NCI-H1105 (cell line): ENCODE measurements around the gene B3GNT2.
A peak's percentile ranks its signal among the peaks of the same experiment; 100 is the strongest.
"Not testable (repeated sequence)": the region's sequence is repeated elsewhere in the genome, so short reads cannot be mapped to it uniquely, and the experiment has no call there.

ENCODE experiments used
- DNase-seq: peaks from one replicate; lab custom pipeline; 2025; lab: John Stamatoyannopoulos, UW

B3GNT2 gene

DNA sequence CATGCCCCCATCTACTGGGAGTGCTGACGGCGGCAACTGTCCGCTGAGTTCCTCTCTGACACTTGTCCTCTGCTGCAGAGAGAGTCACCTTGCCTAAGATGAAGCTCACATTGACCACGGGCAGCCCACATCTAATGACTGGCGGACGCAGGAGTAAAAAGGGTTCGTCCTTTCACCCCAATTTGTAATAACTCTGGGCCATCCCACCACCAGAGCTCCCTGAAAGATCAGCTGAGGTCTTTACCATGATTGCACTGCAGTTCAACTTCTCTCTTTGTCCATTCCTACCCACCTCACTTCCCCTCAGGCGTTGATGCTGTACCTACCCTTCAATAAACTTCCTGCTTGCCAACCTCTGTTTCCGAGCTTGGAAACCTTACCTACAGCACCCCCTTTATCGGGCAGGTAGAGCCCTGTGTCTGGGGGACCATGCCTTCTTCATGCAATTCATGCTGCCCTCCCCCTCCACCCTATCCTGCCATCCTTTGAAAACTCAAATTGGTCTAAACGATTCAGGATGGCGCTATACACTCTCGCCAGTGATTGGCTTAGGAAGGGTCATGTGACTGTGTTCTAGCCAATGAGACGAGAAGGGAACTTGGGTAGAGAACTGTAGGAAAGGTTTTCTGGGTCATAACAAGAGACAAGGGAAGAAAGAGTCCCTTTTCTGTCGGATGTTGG is 10.3 kb upstream of the B3GNT2 start:
- DNase-seq: no peak

DNA sequence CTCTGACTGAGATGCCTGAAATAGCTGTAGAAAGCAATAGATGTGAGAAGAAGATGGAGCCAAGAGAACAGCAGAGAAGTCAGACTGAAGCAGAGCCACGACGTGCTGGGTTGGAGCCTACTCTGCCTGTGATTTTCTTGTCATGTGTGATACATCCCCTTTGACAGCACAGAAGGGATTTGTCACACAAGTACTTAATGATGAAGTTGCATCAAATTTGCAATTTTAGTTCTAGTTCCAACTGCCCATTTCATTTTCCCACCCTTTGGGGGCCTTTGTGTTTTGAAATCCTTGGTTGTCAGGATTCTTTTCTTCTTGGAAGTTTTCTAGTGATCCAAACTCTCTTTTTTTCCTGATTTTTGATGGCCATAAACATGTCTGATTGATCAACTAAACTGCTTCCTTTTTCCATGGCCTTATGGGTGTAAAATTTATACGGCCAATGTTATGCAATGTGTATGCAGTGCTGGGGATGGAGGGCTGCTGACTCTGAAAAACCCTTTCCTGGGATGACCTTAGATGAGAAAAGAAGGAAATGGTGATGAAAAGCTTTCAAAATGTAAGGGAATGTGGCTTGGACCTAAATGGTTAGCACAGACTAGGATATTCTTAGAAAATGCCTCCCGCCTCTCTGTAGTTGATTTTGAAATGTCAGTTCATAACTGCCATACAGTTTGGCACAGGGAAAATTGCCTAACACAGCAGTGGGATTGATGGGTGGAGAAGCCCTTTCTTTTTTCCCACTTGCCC is 9.6 kb upstream of the B3GNT2 start:
- DNase-seq: no peak

DNA sequence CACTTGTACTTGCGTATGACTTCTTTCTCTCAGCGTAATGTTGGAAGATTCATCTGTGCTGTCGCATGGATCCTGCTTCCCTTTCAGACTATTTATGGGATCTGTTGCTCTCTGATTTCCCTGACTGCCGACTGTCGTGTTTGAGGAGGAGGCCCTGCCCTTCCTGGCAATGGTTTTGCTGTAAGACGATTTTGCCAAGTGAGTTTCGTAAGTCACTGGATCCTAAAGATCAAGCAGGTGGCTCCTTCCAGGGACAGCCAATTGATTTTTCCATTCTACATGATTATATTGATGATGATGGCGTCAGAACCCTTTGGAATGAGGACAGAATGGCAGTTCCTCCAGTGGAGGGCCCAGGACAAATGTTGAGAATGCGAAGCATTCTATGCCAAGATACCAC is 8.7 kb upstream of the B3GNT2 start:
- DNase-seq: no peak

DNA sequence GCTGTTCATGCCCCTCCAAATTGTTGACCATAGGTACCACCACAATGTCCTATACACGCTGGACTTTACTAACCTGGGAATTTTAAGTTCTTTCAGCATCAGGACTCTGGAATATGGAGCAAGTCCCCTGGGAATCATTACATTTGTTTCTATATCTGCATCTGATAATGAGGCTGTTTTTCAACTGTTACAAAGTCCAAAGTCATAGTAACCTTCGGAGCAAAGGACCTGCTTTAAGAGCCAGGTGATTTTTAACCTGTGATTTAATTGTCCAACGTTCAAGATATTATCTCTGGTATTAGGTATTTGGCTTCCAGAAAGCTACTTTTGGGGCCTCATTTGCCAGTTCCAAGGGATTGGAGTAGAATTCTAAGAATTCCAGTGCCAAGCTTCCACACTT is 7.5 kb upstream of the B3GNT2 start:
- DNase-seq: no peak

DNA sequence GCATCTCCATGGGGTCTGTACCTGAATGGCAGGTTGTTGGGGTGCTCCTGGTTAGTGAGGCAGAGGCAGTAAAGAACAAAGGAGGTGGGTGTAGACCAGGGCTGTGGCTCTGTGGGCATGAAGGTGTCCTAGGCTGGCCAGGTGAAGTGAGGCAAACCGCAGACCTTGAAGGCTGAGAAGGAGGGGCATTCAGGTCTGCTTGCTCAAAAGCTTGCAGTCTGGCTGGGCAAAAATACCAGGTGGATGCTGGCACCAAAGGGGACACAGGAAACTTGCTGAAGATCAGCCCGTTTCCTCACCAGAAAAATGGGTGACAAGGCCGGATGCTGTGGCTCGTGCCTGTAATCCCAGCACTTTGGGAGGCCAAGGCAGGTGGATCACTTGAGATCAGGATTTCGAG is 6.7 kb upstream of the B3GNT2 start:
- no peak for DNase-seq

DNA sequence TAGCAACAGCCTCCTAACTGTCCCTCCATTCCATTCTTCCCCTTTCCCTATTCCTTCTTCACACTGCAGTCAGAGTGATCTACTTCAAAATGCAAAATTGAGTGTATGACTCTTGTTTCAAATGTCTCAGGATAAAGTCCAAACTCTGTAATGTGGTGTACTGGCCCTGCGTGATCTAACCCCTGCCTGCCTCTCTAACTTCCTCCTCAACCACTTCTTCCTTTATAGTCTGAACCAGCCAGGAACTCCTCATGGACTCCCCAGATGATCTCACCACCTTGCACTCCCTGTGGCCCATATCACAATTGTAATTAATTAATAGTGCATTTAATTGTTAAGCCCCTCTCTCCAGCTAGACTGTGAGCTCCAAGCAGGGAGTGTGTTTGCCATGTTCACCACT is 3.1 kb upstream of the B3GNT2 start:
- no peak for DNase-seq

DNA sequence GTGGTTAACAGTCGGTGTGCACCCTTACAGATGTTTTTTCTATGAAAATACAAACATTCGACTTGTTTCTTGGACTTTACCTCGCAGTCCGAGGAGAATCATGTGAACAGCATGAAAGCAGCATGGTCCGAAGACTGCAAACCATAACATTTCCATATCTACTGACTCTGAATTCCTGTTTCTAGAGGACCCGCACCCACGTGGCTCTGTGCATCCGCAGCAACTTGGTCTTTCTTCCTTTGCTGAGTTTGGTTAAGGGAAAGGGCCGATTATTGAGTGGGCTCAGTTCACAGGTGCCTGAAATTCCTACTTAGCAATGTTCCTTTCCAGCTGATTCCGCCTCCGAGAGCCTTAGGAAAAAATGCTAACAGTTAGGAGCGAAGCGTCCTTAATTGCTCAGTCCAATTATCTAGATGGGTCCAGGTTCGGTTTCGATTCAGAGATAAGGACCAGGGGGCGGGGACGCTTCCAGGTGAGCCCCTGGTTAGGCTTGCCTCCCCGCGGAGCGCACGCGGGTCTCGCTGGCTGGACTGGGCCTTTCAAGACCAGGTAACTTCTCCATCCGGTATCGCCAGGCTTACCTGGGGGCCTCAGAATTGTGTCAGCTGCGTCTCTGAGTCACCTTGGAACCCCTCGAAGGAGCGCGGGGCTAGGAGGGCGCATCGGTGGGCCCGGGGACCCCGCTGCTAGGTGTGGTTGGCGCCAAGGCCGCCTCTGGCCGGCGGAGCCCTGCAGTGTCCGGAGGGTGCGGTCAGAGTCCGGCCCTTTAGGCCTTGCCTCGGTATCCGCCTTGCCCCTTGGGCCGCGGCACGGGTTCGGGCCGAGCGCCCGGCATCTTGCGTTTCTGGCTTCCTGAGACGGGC is 1.1 kb upstream of the B3GNT2 start:
- DNase-seq: no peak

DNA sequence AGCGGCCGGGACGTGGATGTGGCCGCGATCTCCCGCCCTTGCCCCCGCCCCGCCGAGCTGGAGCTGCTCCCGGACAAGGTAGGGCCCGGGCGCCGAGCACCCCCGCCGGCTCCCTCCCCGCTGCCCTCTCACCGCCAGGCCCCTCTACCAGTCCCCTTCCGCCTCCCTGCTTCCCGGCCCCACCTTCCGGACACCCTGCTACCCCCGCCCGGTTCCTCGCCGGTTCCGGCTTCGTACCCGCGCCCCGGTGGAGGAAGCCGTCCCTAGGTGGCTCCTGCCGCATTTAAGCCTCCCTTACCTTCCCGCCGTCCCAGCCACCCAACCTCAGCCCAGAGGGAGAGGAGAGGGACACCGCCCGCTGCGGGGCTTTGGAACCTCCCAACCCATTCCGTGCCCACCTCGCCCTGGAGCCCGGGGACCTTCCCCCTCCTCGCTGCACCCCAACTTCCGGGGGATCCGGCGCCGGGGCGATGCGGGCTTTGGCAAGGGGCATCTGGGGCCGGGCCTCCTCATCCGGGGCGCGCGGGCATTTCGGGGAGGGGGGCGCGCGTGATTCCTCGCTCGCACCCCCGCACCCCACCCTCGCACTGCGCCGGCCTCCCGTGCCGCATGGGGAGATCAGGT is 475 bp downstream of the B3GNT2 start:
- DNase-seq: peak; percentile 41

DNA sequence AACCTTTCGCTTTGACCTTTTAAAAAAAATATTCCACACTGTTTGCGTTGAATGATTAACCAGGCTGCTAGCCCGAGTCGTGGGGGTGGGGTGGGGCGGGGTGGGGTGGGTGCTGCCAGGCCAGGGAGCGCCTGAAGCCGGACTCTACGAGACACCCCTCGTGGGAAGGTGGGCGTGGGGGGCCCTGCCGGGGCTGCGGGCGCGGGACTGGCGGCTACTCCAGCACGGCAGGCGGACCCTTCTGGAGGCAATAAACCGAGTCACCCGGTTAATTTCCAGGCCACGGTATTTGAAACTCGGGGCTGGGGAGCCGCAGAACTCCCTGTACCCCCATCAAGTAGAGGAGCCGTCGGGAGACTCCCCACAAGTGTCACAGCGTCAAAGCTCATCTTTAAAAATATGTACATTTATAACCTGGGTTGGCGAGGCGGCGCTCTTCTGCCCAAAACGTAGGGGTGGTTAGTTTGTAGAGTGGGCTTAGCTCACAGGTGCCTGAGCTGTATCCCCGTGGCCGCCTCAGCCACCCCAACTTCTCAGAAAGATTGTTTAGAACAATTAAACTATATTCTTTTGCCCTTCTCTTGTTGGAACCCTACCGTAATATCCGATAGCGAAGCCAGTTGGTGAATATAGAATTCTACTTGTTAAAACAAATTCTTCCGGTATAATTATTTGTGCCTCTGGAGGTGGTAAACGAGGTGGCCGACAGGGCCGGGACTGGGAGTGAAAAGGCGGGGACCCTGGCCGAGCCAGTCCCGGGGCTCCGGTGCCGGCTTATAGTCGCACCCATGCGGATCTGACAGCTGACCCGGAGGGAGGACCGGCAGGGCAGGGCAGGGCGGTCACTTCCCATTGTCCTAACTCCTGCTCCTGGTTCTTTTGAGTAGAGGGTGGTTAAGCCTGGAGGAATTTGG is 1.4 kb downstream of the B3GNT2 start:
- no peak for DNase-seq

DNA sequence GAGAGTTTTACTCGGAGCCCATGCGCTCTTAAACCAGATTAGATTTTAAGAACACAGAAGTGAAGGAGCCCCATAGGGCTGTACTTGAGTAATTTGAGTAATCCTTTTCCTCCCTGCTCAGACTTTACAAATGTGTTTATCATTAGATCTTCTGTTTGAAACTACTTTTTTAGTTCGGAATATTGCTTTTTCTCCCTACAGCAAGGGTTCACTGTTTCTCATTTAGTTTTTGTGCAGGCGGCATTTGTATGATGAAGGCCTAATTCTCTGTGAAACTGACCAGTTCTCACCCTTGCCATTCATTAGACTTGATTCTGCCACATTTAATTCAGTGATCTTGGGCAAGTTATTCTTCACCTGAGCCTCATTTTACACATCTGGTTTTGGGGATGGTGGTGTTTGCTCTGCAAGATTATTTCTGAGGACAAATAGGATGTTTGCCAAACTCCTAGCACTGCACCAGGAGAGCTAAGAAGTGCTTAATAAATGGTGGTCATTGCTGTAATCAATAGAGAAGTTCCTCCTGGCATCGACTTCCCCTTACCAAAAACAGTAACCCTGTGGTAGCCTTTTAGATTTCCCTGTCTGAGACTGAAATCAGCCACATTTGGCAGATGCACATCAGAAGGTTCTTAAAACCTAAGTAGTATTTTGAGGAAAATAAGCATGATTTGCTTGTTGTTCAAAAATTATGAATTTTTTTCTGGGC is 2.2 kb downstream of the B3GNT2 start:
- no peak for DNase-seq

DNA sequence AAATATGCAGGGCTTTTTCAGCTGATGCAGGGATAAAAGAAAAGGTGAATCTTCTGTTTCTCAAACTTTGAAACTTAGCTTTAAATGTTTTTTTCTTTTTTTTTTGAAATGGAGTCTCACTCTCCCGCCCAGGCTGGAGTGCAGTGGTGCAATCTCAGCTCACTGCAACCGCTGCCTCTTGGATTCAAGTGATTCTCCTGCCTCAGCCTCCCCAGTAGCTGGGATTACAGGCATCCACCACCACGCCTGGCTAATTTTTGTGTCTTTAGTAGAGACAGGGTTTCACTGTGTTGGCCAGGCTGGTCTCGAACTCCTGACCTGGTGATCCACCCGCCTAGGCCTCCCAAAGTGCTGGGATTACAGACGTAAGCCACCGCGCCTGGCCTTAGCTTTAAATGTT is 2.9 kb downstream of the B3GNT2 start:
- not testable (repeated sequence) for DNase-seq

DNA sequence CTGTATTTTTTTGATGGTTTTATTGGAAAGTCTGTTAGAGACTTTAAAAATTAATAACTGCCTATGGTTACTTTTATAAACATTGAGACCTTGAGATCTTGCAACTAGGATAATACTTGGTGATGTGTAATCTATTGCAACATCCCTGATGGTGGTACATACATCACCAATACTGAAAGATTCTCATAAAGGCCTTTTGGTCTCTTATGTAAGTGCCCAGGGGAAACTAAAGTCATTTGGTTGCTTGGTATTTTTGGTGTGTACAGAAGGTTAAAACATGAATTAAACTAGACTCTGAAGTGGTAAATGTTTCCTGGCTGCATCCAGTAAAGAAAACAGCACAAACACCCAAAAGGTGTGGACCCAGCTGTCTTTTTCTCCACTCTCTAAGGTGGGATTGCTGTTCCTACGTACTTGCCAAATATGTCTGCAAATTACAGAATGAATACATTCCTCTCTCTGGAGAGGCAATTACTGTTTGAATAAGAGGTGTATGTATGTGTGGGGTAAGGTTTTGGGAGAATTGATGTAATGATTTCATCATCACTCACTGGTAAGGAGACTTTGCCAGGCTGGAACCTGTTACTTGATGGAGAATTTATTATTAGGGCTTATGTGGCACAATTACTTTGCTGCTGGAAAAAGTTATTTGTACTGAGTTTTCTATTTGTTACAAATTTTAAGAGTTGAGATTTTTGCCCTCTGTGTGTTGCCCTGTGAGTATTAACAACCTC is 3.6 kb downstream of the B3GNT2 start:
- peak; percentile 41 for DNase-seq

DNA sequence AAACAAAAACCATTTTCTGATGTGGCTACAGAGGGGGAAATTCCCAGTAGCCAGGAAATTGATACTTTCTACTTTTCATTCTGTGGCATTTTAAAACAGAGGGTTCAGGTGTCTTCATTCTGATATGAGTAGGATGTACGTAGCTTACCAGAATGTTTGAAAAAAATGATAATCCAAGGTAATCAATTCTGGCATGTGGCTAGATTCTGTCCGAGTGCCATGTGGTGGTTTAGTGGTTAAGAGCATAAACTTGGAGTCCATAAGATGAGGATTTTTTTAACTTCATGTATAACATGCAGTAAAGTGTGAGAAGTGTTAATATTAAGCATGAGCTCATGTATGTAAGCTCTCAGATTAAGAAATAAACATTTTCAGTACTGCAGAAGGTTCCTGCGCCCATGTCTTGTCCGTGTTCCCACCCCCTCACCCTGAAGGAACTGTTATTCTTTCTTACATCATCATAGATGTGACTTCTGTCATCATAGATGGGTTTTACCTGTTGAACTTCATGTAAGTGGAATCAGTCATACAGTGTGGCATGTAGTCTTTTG is 4.5 kb downstream of the B3GNT2 start:
- no peak for DNase-seq

DNA sequence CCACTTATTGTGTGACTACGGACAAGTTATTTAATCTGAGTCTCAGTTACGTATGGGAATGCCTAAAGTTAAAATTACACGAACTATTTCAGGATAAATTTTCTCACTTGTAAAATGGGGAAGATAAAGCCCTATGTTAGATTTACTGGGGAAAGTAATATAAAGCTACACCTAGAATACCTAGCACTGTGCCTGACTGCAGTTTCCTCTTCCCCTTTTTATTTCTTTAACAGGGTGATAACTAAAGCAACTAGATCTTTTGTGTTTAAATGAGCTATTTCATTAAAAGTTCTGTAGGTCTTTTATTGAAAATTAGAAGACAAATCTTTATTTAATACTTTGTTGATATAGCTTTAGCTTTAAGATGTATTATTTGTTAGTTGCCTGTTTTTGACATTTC is 5.0 kb downstream of the B3GNT2 start:
- peak; percentile 17 for DNase-seq

DNA sequence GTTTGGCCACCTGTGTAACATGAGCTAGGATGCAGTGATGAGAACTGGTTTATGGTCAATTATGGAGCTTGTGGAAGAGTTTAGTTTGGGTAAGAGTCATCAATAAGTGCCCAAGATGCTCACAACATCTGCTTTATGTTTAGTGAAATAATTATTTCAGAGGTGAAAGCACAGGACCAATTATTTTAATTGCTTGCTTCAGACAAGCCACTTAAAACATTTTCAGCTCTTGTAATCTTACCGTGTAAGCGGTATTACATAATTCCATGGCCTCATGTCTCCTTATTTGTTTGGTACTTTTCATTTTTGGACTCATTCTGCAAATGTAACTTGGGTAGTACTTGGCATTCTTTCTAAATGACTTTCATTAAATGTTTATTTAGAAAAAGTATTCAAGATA is 5.4 kb downstream of the B3GNT2 start:
- peak; percentile 87 for DNase-seq

DNA sequence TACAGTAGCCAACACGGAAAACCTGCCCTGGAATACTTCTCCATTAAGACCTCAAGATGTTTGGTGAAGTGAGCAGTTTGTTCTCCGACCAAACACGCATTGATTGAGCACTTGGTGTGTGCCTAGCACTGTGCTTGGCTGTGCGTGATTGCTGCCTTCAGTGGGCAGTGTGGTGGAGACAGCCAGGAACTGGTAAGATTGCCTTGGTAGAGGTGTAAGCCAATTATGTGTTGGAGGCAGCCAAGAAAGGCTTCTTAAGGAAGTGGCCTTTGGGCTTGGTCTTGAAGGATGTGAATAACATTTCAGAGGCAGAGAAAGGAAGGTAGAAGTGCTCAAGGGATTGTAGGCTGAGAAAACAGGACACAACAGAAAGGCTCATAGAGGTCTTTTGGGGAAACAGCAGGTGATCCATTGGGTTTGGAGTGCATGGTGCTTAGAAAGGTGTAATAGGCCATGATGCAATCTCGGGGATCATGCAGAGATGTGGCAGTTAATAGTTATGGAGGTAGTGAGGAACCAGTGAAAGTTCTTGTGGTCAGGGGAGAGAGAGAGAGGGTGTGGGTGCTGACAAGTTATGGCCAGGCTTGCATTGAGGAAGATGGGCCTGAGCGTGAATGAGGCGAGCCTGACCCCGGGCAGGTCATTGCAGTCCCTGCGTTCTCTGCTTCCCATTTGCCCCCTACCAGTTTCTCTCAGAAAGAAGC is 6.3 kb downstream of the B3GNT2 start:
- DNase-seq: no peak

DNA sequence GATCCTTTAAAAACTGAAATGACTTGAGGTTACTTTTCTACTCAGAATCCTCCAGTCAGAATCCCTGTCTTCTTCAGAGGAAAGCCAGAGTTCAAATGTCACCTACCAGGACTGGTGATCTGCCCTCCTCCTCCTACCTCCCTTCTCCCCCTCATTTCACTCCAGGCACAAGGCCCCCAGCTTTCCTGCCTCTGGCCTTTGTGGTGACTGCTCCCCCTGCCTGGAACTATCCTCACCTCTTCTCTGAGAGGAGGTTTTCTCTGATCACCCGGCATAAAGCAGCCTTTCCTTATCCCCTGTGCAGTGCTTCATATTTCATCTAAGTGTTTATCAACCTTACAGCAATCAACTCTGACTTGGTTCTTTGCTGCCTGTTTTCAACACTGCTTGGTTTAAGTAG is 6.8 kb downstream of the B3GNT2 start:
- no peak for DNase-seq

DNA sequence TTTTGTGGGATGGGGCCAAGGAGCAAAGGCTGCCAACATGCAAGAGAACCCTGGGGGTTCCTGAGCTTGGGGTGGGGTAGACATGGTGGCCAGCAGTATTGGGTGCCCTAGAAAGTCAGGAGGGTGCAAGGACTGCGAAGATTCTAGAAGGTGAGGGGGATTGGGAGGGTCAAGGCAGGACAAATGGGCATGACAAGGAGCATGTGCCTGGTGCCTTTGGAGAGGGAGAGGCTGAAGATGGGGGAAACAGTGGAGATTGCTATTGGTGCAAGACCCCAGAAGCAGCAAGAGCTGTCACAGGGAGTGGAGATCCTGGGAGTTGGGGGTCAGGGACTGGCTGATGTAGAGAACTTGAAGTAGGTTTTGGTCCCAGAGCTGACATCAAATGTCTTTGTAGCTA is 7.5 kb downstream of the B3GNT2 start:
- no peak for DNase-seq

DNA sequence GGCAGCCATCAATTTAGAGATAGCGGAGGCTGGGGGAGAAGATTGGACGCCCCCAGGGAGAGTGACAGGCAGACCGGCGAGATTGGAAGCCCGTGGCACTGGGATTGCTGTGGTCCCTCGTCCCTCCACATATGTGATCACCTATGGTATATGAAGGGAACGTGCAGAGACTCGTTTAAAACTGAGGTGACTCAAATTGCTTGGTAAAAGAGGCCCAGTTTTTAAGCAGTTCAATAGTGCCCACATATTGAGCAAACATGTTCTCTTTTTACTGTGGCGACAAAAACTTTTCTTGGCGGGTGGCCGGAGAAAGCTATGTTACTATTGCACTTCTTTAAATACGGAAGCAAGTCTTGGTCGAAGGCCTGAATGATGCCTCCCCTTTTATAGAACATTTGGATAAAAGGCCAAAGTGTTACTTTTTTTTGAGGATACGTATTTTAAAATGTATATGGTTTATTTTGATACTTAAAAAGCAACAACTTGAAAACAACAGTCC is 9.1 kb downstream of the B3GNT2 start:
- DNase-seq: no peak
